Liver (tissue), 9 donors: ENCODE results near the gene MAP2K6. TPM values are rescaled to one million over a fixed set of nuclear protein-coding genes. Genes with fewer than 3 reads are reported as not detected.

Source experiments
- DNase-seq: peaks from one replicate; pipeline ENCODE4 v3.0.0-alpha.2; 2017; ENCODE audit warnings: low spot score
- H3K27ac ChIP-seq, 2 donors: one replicate each; pipeline ENCODE4 v1.7.0; 2013; ENCODE audit warnings: inconsistent platforms in 2 of 2, low read length in 2 of 2, control low read depth in 1 of 2, low read depth in 1 of 2, mild to moderate bottlenecking in 1 of 2
- H3K27me3 ChIP-seq, 4 donors: one replicate each; pipeline versions ENCODE4 v1.6.1 to v1.7.0; 2013; ENCODE audit warnings: low read length in 3 of 4, inconsistent platforms in 1 of 4, mild to moderate bottlenecking in 1 of 4, moderate library complexity in 1 of 4; ENCODE audit not compliant: control insufficient read depth in 4 of 4, insufficient read depth in 4 of 4
- H3K36me3 ChIP-seq, 4 donors: one replicate each; pipeline versions ENCODE4 v1.6.1 to v1.7.0; 2013; ENCODE audit warnings: low read length in 3 of 4, mild to moderate bottlenecking in 3 of 4, low read depth in 1 of 4, moderate library complexity in 1 of 4; ENCODE audit not compliant: control insufficient read depth in 4 of 4, insufficient read depth in 3 of 4
- H3K4me1 ChIP-seq, 4 donors: one replicate each; pipeline versions ENCODE4 v1.6.1 to v1.7.0; 2013; ENCODE audit warnings: low read length in 3 of 4, mild to moderate bottlenecking in 3 of 4, moderate library complexity in 1 of 4; ENCODE audit not compliant: control insufficient read depth in 4 of 4, insufficient read depth in 4 of 4
- H3K4me3 ChIP-seq, 3 donors: one replicate each; pipeline versions ENCODE4 v1.6.1 to v1.7.0; 2013; ENCODE audit warnings: low read length in 3 of 3, control low read depth in 1 of 3, low read depth in 1 of 3, mild to moderate bottlenecking in 1 of 3
- H3K9ac ChIP-seq, 2 donors: one replicate each; pipeline ENCODE4 v1.7.0; 2013; ENCODE audit warnings: low read length in 2 of 2, mild to moderate bottlenecking in 2 of 2, moderate library complexity in 2 of 2, control low read depth in 1 of 2, low read depth in 1 of 2
- H3K9me3 ChIP-seq, 4 donors: one replicate each; pipeline versions ENCODE4 v1.6.1 to v1.7.0; 2013; ENCODE audit warnings: low read length in 3 of 4; ENCODE audit not compliant: control insufficient read depth in 4 of 4
- ATF3 ChIP-seq: IDR thresholded peaks from 2 replicates; pipeline ENCODE4 v1.6.1; 2016; ENCODE audit warnings: antibody characterized with exemption
- EGR1 ChIP-seq, 2 donors: IDR thresholded peaks; 2 replicates each; pipeline ENCODE4 v1.6.1; 2016 to 2018; ENCODE audit warnings: antibody characterized with exemption in 2 of 2, low read depth in 2 of 2
- FOXA1 ChIP-seq: IDR thresholded peaks from 2 replicates; pipeline ENCODE4 v1.6.1; 2016; ENCODE audit warnings: antibody characterized with exemption
- FOXA2 ChIP-seq: IDR thresholded peaks from 2 replicates; pipeline ENCODE4 v1.6.1; 2016; ENCODE audit warnings: antibody characterized with exemption
- GABPA ChIP-seq, 2 donors: IDR thresholded peaks in 1 of 2; conservative IDR thresholded peaks in 1 of 2; 2 replicates each; pipeline ENCODE4 v1.6.1; 2016; ENCODE audit warnings: antibody characterized with exemption in 2 of 2, mild to moderate bottlenecking in 1 of 2, moderate library complexity in 1 of 2
- HNF4A ChIP-seq, 2 donors: conservative IDR thresholded peaks; 2 replicates each; pipeline ENCODE4 v1.6.1; 2016; ENCODE audit warnings: antibody characterized with exemption in 2 of 2, mild to moderate bottlenecking in 2 of 2
- HNF4G ChIP-seq: IDR thresholded peaks from 2 replicates; pipeline ENCODE4 v1.6.1; 2016; ENCODE audit warnings: antibody characterized with exemption
- JUND ChIP-seq, 2 donors: IDR thresholded peaks; 2 replicates each; pipeline ENCODE4 v1.6.1; 2016; ENCODE audit warnings: antibody characterized with exemption in 2 of 2
- MAX ChIP-seq: IDR thresholded peaks from 2 replicates; pipeline ENCODE4 v1.6.1; 2016; ENCODE audit warnings: antibody characterized with exemption
- NR2F2 ChIP-seq: IDR thresholded peaks from 2 replicates; pipeline ENCODE4 v1.6.1; 2016; ENCODE audit warnings: antibody characterized with exemption
- RAD21 ChIP-seq, 2 donors: IDR thresholded peaks; 2 replicates each; pipeline ENCODE4 v1.6.1; 2016; ENCODE audit warnings: antibody characterized with exemption in 2 of 2, mild to moderate bottlenecking in 2 of 2
- REST ChIP-seq: IDR thresholded peaks from 2 replicates; pipeline ENCODE4 v1.6.1; 2016; ENCODE audit warnings: antibody characterized with exemption, mild to moderate bottlenecking
- RXRA ChIP-seq, 2 donors: IDR thresholded peaks; 2 replicates each; pipeline ENCODE4 v1.6.1; 2017 to 2018; ENCODE audit warnings: antibody characterized with exemption in 2 of 2, mild to moderate bottlenecking in 1 of 2
- SP1 ChIP-seq: IDR thresholded peaks from 2 replicates; pipeline ENCODE4 v1.6.1; 2018; ENCODE audit warnings: antibody characterized with exemption, mild to moderate bottlenecking
- TAF1 ChIP-seq: conservative IDR thresholded peaks from 2 replicates; pipeline ENCODE4 v1.6.1; 2016; ENCODE audit warnings: antibody characterized with exemption, mild to moderate bottlenecking
- YY1 ChIP-seq: IDR thresholded peaks from 2 replicates; pipeline ENCODE4 v1.6.1; 2016; ENCODE audit warnings: antibody characterized with exemption, mild to moderate bottlenecking
- ZBTB33 ChIP-seq: IDR thresholded peaks from 2 replicates; pipeline ENCODE4 v1.6.1; 2016; ENCODE audit warnings: antibody characterized with exemption
- WGBS: extraction: QIAGEN DNeasy Blood & Tissue Kit; methylation state at CpG from one replicate; pipeline ENCODE4 v1.1.7; 2013; 5-methylcytosine and 5-hydroxymethylcytosine counted together
- polyA plus RNA-seq, 2 donors: library from polyadenylated mRNA; stranded (reverse) in 1 of 2; unstranded in 1 of 2; fragments of 200-250 nt in 1 of 2; fragments of >200 nt in 1 of 2; fragmentation: Nextera tagmentation in 1 of 2; extraction: Ambion mirVana in 1 of 2; gene quantifications; one replicate each; pipeline versions ENCODE4 v1.2.1 to v1.2.3, GENCODE V29; 2013 to 2015
- total RNA-seq, 2 donors: library from RNA; depleted of rRNA; stranded (reverse); fragments of >200 nt; gene quantifications; one replicate each; pipeline ENCODE4 v1.2.3, GENCODE V29; 2014
- donor health status: healthy.
- donor health status: healthy.
- donor health status: healthy.
- donor health status: healthy.
- donor health status: healthy.

MAP2K6 gene
- total and polyA plus RNA-seq, 4 donors = 0.31 to 5.4 (median 2.6) TPM

GRCh38 chr17:69558796-69559195, 144.3 kb downstream of the MAP2K6 start:
- H3K4me1 ChIP-seq = no peaks in the 10 kb centered on the region
- WGBS = 91% methylated on average over 6 of the region's 6 CpGs
- DNase-seq = no peak
- TF ChIP-seq EGR1 (IDR thresholded peaks at IDR 0.05; ENCODE audit: low read depth in 2 of 2) = no peak
- TF ChIP-seq FOXA1 = no peak
- TF ChIP-seq REST = no peak
- no peak for TF ChIP-seq NR2F2
- TF ChIP-seq RAD21 (IDR thresholded peaks at IDR 0.05) = no peak
- TF ChIP-seq MAX = no peak
- no peak for TF ChIP-seq GABPA (IDR thresholded peaks at IDR 0.05 in 1 of 2, conservative IDR thresholded peaks at IDR 0.05 in 1 of 2)
- TF ChIP-seq YY1 = no peak
- no peak for TF ChIP-seq ATF3
- TF ChIP-seq HNF4A (conservative IDR thresholded peaks at IDR 0.05) = no peak
- no peak for TF ChIP-seq ZBTB33
- TF ChIP-seq HNF4G = no peak
- no peak for TF ChIP-seq JUND (IDR thresholded peaks at IDR 0.05)
- TF ChIP-seq RXRA (IDR thresholded peaks at IDR 0.05) = no peak
- TF ChIP-seq TAF1 = no peak
- no peak overlapping the region for H3K9ac ChIP-seq
- H3K4me3 ChIP-seq = no peak overlapping the region
- H3K27ac ChIP-seq = no peak overlapping the region
- H3K9me3 ChIP-seq = peaks cover 0 to under 1% (median 0%) of the 10 kb centered on the region in 4 donors
- H3K36me3 ChIP-seq = no peaks in the 10 kb centered on the region
- H3K27me3 ChIP-seq = no peaks in the 10 kb centered on the region

GRCh38 chr17:69560987-69561441, 146.5 kb downstream of the MAP2K6 start:
- Histone ChIP-seq H3K4me3 (no peak overlapping the region), H3K27ac (no peak overlapping the region), H3K36me3 (no peaks in the 10 kb centered on the region), H3K9me3 (no peaks in the 10 kb centered on the region), H3K4me1 (no peaks in the 10 kb centered on the region), H3K9ac (no peak overlapping the region), H3K27me3 (no peaks in the 10 kb centered on the region)
- no peak for TF ChIP-seq ATF3
- no peak for TF ChIP-seq ZBTB33
- no peak for TF ChIP-seq FOXA2
- TF ChIP-seq SP1 = no peak
- TF ChIP-seq NR2F2 = peak; percentile 19
- WGBS = 64% methylated on average over 3 of the region's 3 CpGs
- DNase-seq = no peak
